NCI-H69 (cell line): ENCODE data around the gene RPL13.
"Not testable (repeated sequence)": the region's sequence is repeated elsewhere in the genome, so short reads cannot be mapped to it uniquely, and the experiment has no call there.

Experiments
- DNase-seq: peaks from one replicate; lab custom pipeline; 2025; lab: John Stamatoyannopoulos, UW

The RPL13 gene

GRCh38 chr16:89563639-89564392 is 3.3 kb downstream of the RPL13 start:
- no peak for DNase-seq

GRCh38 chr16:89564476-89565255 is 4.2 kb downstream of the RPL13 start:
- no peak for DNase-seq

GRCh38 chr16:89565256-89565505 is 4.7 kb downstream of the RPL13 start:
- DNase-seq: no peak

GRCh38 chr16:89565506-89566372 is 5.3 kb downstream of the RPL13 start:
- peak; percentile 60 for DNase-seq

- DNase-seq: no peak
Measured at GRCh38 chr16:89567656-89568594, 7.4 kb downstream of the RPL13 start.

- no peak for DNase-seq
Measured at GRCh38 chr16:89569506-89570341, 9.2 kb downstream of the RPL13 start.

GRCh38 chr16:89570342-89570923 is 10.0 kb downstream of the RPL13 start:
- no peak for DNase-seq

GRCh38 chr16:89570983-89571598 is 10.6 kb downstream of the RPL13 start:
- DNase-seq: not testable (repeated sequence)

- no peak for DNase-seq
Measured at GRCh38 chr16:89571636-89572035, 11.2 kb downstream of the RPL13 start.

- DNase-seq: no peak
Measured at GRCh38 chr16:89572073-89572484, 11.6 kb downstream of the RPL13 start.

GRCh38 chr16:89572485-89573205 is 12.2 kb downstream of the RPL13 start:
- no peak for DNase-seq

- DNase-seq: no peak
Measured at GRCh38 chr16:89573826-89574680, 13.6 kb downstream of the RPL13 start.

- DNase-seq: no peak
Measured at GRCh38 chr16:89574681-89575246, 14.3 kb downstream of the RPL13 start.

- DNase-seq: peak; percentile 62
Measured at GRCh38 chr16:89575247-89576152, 15.0 kb downstream of the RPL13 start, which contains the start of gene CPNE7. TSS of gene CPNE7 (plus strand) at chr16:89575758. CDS start at chr16:89575898, 140 bp downstream.

GRCh38 chr16:89576153-89577054 is 15.9 kb downstream of the RPL13 start:
- DNase-seq: no peak
